Heart left ventricle (tissue), 13 donors: ENCODE measurements around the gene C8B.

Experiments used
- CTCF ChIP-seq, 12 donors: fragments of 200-600 bp; sonication (generic) in 4 of 12; IDR thresholded peaks; one replicate each; pipeline versions ENCODE4 v1.5.0 to v1.8.0; 2018 to 2022; ENCODE audit warnings: antibody characterized with exemption in 12 of 12, mild to moderate bottlenecking in 5 of 12
- POLR2A ChIP-seq, 2 donors: fragments of 450-650 bp; IDR thresholded peaks; one replicate each; pipeline ENCODE4 v1.6.1; 2017; ENCODE audit warnings: antibody characterized with exemption in 2 of 2, mild to moderate bottlenecking in 2 of 2, moderate library complexity in 2 of 2
- donor health status: ischemic (EF 13 %, LVEDD 7.1; RV severe dilation, severe dysfunction).
- donor health status: DM: no; HTN: yes; CAD: no.
- donor health status: DM: no; HTN: no; CAD: no.
- donor health status: ischemic (EF 25% LVEDD 6.9; RV normal size, moderate dysfunction).
- donor health status: ischemic (EF 25% LVEDD 5.7; RV mildly dilated, moderate dysfunction).
- donor health status: ischemic (EF 35%, LVEDD 5.7; RV mildly dilated, moderate dysfunction).
- donor health status: nonischemic (EF 11% LVEDD 7.7; RV severe dilation, severe dysfunction).
- donor health status: DM: yes; HTN: yes; CAD: no.
- donor health status: PGD.
- donor health status: ischemic (EF 29% LVEDD 5.4; RV normal size, mild dysfunction).
- donor health status: nonischemic (EF 23%, LVEDD 6.1; RV moderate dilation, normal function).

DNA sequence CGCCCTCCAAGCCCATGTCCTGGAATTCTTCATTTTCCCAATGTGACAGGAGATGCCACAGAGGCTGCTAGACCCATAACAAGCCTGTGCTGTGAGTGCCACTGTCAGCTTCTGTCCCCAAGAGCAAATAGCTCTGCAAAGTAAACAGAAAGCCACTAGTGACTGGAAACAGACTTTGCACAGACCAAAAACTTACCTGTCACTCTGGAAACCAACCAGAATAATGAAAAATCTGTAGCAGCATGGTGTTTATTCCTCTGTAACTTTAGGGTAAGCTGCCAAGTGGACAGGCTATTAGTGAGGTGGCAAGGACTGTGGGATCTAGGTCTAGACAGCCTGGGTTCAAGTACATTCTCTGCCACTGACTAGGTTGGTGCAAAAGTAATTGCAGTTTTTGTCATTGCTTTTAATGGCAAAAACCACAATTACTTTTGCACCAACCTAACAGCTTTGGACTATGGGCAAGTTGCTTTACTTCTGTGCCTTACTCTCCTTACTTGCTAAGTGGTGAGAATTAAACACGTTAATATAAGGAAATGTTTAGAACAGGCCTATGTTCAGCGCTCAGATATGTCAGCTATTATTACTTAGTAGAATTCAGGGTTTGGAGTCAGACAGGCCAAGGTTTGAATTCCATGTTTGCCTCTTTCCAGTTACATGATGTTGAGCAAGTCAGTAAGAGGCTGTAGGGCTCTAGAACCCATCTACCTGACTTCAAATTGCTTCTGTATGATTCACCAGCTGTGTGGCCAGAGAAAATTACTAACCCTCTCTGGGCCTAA is at the start of gene C8B:
- TF ChIP-seq CTCF (IDR thresholded peaks at IDR 0.05) (no peak), POLR2A (IDR thresholded peaks at IDR 0.05) (no peak)
